Liver (tissue), 3 donors: ENCODE results near the gene SLC30A5.
"Not testable (repeated sequence)": the region's sequence is repeated elsewhere in the genome, so short reads cannot be mapped to it uniquely, and the experiment has no call there.

Experiments used
- EGR1 ChIP-seq, 2 donors: IDR thresholded peaks; 2 replicates each; pipeline ENCODE4 v1.6.1; 2016 to 2018; ENCODE audit warnings: antibody characterized with exemption in 2 of 2, low read depth in 2 of 2
- HNF4G ChIP-seq: IDR thresholded peaks from 2 replicates; pipeline ENCODE4 v1.6.1; 2016; ENCODE audit warnings: antibody characterized with exemption
- JUND ChIP-seq, 2 donors: IDR thresholded peaks; 2 replicates each; pipeline ENCODE4 v1.6.1; 2016; ENCODE audit warnings: antibody characterized with exemption in 2 of 2
- RXRA ChIP-seq, 2 donors: IDR thresholded peaks; 2 replicates each; pipeline ENCODE4 v1.6.1; 2017 to 2018; ENCODE audit warnings: antibody characterized with exemption in 2 of 2, mild to moderate bottlenecking in 1 of 2
- SP1 ChIP-seq: IDR thresholded peaks from 2 replicates; pipeline ENCODE4 v1.6.1; 2018; ENCODE audit warnings: antibody characterized with exemption, mild to moderate bottlenecking
- TAF1 ChIP-seq: conservative IDR thresholded peaks from 2 replicates; pipeline ENCODE4 v1.6.1; 2016; ENCODE audit warnings: antibody characterized with exemption, mild to moderate bottlenecking
- TF ChIP-seq, protein P1 (sequence below): fragments of 150-350 bp; IDR thresholded peaks from 2 replicates; pipeline ENCODE4 v1.5.1; 2017; ENCODE audit warnings: improper control_type of control experiment, low read depth, low read length; ENCODE audit not compliant: missing input control
- TF ChIP-seq, protein P2 (sequence below): IDR thresholded peaks from 2 replicates; pipeline ENCODE4 v1.6.1; 2016; ENCODE audit warnings: antibody characterized with exemption
- TF ChIP-seq, protein P3 (sequence below): IDR thresholded peaks from 2 replicates; pipeline ENCODE4 v1.6.1; 2016; ENCODE audit warnings: antibody characterized with exemption, mild to moderate bottlenecking
- donor health status: healthy.
- donor health status: healthy.

DNA sequence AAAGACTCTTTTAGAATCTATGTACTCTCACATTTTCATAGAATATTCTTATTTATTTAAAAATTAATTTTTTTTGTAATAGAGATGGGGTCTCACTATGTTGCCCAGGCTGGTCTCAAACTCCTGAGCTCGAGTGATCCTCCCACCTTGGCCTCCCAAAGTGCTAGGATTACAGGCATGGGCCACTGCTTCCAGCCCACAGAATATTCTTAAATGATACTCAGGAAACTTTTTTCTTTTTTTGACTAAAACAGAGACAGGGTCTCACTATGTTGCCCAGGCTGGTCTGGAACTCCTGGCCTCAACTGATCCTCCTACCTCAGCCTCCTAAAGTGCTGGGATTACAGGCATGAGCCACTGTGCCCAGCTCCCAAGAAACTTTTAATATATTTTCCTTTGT is 43.4 kb downstream of the SLC30A5 start:
- TF ChIP-seq, protein P1, sequence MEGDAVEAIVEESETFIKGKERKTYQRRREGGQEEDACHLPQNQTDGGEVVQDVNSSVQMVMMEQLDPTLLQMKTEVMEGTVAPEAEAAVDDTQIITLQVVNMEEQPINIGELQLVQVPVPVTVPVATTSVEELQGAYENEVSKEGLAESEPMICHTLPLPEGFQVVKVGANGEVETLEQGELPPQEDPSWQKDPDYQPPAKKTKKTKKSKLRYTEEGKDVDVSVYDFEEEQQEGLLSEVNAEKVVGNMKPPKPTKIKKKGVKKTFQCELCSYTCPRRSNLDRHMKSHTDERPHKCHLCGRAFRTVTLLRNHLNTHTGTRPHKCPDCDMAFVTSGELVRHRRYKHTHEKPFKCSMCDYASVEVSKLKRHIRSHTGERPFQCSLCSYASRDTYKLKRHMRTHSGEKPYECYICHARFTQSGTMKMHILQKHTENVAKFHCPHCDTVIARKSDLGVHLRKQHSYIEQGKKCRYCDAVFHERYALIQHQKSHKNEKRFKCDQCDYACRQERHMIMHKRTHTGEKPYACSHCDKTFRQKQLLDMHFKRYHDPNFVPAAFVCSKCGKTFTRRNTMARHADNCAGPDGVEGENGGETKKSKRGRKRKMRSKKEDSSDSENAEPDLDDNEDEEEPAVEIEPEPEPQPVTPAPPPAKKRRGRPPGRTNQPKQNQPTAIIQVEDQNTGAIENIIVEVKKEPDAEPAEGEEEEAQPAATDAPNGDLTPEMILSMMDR, result not testable (repeated sequence)
- TF ChIP-seq EGR1 (IDR thresholded peaks at IDR 0.05; ENCODE audit: low read depth in 2 of 2); RXRA (IDR thresholded peaks at IDR 0.05); TAF1; SP1; HNF4G; JUND (IDR thresholded peaks at IDR 0.05): not testable (repeated sequence)
- TF ChIP-seq, protein P2, sequence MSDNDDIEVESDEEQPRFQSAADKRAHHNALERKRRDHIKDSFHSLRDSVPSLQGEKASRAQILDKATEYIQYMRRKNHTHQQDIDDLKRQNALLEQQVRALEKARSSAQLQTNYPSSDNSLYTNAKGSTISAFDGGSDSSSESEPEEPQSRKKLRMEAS, result not testable (repeated sequence)
- TF ChIP-seq, protein P3, sequence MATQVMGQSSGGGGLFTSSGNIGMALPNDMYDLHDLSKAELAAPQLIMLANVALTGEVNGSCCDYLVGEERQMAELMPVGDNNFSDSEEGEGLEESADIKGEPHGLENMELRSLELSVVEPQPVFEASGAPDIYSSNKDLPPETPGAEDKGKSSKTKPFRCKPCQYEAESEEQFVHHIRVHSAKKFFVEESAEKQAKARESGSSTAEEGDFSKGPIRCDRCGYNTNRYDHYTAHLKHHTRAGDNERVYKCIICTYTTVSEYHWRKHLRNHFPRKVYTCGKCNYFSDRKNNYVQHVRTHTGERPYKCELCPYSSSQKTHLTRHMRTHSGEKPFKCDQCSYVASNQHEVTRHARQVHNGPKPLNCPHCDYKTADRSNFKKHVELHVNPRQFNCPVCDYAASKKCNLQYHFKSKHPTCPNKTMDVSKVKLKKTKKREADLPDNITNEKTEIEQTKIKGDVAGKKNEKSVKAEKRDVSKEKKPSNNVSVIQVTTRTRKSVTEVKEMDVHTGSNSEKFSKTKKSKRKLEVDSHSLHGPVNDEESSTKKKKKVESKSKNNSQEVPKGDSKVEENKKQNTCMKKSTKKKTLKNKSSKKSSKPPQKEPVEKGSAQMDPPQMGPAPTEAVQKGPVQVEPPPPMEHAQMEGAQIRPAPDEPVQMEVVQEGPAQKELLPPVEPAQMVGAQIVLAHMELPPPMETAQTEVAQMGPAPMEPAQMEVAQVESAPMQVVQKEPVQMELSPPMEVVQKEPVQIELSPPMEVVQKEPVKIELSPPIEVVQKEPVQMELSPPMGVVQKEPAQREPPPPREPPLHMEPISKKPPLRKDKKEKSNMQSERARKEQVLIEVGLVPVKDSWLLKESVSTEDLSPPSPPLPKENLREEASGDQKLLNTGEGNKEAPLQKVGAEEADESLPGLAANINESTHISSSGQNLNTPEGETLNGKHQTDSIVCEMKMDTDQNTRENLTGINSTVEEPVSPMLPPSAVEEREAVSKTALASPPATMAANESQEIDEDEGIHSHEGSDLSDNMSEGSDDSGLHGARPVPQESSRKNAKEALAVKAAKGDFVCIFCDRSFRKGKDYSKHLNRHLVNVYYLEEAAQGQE, result not testable (repeated sequence)
